Upper lobe of left lung (tissue), 6 donors: Measurements from ENCODE around the gene ADCK2. TPM values are rescaled to one million over a fixed set of nuclear protein-coding genes. Genes with fewer than 3 reads are reported as not detected.
"Not testable (repeated sequence)": the region's sequence is repeated elsewhere in the genome, so short reads cannot be mapped to it uniquely, and the experiment has no call there.

ENCODE experiments used
- ATAC-seq, 2 donors: fragments of 200-7000 bp; cut with Tn5 transposase; one replicate each; pipeline ENCODE4 v1.9.1; 2022; ENCODE audit warnings: mild to moderate bottlenecking in 2 of 2, moderate library complexity in 2 of 2; ENCODE audit not compliant: low FRiP score in 2 of 2
- DNase-seq, 2 donors: peaks; one replicate each; pipeline ENCODE4 v3.0.0-alpha.2; 2019 to 2020
- H3K27ac ChIP-seq, 4 donors: fragments of 200-600 bp; sonication (generic); one replicate each; pipeline ENCODE4 v1.5.1; 2016 to 2019
- H3K27me3 ChIP-seq, 4 donors: fragments of 200-600 bp; sonication (generic); one replicate each; pipeline ENCODE4 v1.5.1; 2017 to 2019
- H3K36me3 ChIP-seq, 4 donors: fragments of 200-600 bp; sonication (generic); one replicate each; pipeline ENCODE4 v1.5.1; 2016 to 2019
- H3K4me1 ChIP-seq, 4 donors: fragments of 200-600 bp; sonication (generic); one replicate each; pipeline ENCODE4 v1.5.1; 2018 to 2019
- H3K4me3 ChIP-seq, 4 donors: fragments of 200-600 bp; sonication (generic); one replicate each; pipeline ENCODE4 v1.5.1; 2017 to 2019; ENCODE audit warnings: mild to moderate bottlenecking in 2 of 4, moderate library complexity in 1 of 4
- H3K9me3 ChIP-seq, 4 donors: fragments of 200-600 bp; sonication (generic); one replicate each; pipeline ENCODE4 v1.5.1; 2018 to 2019
- EP300 ChIP-seq, 4 donors: sonication (generic); formaldehyde crosslinking; IDR thresholded peaks; one replicate each; pipeline ENCODE4 v1.5.1; 2017; ENCODE audit warnings: antibody characterized with exemption in 4 of 4, control low read depth in 2 of 4
- POLR2A ChIP-seq, 4 donors: fragments of 450-650 bp; IDR thresholded peaks; one replicate each; pipeline ENCODE4 v1.5.1; 2016 to 2017; ENCODE audit warnings: antibody characterized with exemption in 4 of 4, mild to moderate bottlenecking in 2 of 4
- POLR2AphosphoS5 ChIP-seq, 2 donors: sonication (generic); formaldehyde crosslinking; IDR thresholded peaks; one replicate each; pipeline ENCODE4 v1.5.1; 2017; ENCODE audit warnings: antibody characterized with exemption in 2 of 2
- WGBS, 2 donors: methylation state at CpG; one replicate each; pipeline ENCODE4 v1.1.5; 2017 to 2018; 5-methylcytosine and 5-hydroxymethylcytosine counted together
- total RNA-seq, 6 donors: library from RNA; depleted of rRNA in 4 of 6; stranded (reverse); fragments of >200 nt in 4 of 6; gene quantifications; one replicate each; pipeline versions ENCODE4 v1.1.0 to v1.2.1, GENCODE V29; 2016 to 2021
- TF ChIP-seq, protein P1 (sequence below), 6 experiments: fragments of 450-650 bp in 4 of 6; fragments of 200-600 bp in 2 of 6; sonication (generic) in 2 of 6; IDR thresholded peaks; one replicate each; pipeline ENCODE4 v1.5.1; 2016 to 2019; ENCODE audit warnings: antibody characterized with exemption in 6 of 6
- donor health status: DM: no; HTN: no; CAD: no; lungs with moderate emphysema.
- donor health status: DM: no; HTN: yes; CAD: no; lungs with severe emphysema.

ADCK2 gene, protein sequence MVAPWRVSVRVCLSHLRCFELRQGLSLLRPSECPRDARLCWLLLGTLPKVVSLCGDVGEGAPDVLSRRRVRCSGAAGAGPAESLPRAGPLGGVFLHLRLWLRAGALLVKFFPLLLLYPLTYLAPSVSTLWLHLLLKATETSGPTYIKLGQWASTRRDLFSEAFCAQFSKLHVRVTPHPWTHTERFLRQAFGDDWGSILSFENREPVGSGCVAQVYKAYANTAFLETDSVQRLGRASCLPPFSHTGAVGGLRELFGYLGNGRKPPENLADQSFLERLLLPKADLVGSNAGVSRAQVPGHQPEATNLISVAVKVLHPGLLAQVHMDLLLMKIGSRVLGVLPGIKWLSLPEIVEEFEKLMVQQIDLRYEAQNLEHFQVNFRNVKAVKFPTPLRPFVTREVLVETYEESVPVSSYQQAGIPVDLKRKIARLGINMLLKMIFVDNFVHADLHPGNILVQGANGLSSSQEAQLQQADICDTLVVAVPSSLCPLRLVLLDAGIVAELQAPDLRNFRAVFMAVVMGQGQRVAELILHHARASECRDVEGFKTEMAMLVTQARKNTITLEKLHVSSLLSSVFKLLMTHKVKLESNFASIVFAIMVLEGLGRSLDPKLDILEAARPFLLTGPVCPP
- 10 to 100 TPM; 19.4 to 39.8 (median 30.0) TPM for total RNA-seq

DNA sequence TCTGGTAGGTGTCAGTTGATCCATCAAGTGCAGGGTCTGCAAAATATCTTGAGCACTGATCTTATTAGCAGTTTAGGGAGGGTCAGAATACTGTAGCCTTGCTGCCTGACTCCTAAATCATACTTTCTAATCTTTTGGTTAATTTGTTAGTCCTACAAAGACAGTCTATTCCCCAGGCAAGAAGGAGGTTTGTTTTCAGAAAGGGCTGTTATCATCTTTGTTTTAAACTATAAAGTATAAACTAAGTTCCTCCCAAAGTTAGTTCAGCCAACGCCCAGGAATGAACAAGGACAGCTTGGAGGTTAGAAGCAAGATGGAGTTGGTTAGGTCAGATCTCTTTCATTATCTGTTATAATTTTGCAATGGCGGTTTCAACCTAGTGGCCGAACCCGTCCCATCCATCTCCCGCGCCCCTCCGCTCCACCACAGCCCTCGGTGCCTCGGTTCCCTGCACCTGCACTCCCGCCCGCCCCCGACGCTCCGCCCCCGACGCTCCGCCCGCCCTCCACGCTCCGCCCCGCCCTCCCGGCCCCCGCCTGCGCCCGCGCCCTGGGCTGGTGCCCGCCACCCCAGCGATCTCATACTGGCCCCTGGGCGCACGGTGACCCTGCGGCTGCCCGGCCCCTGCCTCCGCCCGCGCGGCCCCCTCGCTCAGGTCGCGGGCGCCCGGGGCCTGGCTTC lies at the start of gene ADCK2:
Gene ADCK2 (plus strand): TSS at position 564 of the 681 bp plus-strand sequence. CDS start 386 bp downstream, outside the sequence.
- Histone ChIP-seq H3K4me3 (peak within 1 kb of the TSS; percentile 73 to 93 (median 82)), H3K27me3 (no peaks in the 10 kb centered on the region), H3K4me1 (peaks cover 20 to 37% (median 24%) of the 10 kb centered on the region in 4 donors), H3K9me3 (no peaks in the 10 kb centered on the region), H3K36me3 (no peaks in the 10 kb centered on the region), H3K27ac (peak within 1 kb of the TSS; percentile 82 to 91 (median 84))
- peak in 1 of 2 donors; percentile 66 for DNase-seq
- peak; percentile 66 to 88 for ATAC-seq
- TF ChIP-seq POLR2AphosphoS5 (IDR thresholded peaks at IDR 0.05), result peak in 1 of 2 donors; percentile 44
- TF ChIP-seq, protein P1, sequence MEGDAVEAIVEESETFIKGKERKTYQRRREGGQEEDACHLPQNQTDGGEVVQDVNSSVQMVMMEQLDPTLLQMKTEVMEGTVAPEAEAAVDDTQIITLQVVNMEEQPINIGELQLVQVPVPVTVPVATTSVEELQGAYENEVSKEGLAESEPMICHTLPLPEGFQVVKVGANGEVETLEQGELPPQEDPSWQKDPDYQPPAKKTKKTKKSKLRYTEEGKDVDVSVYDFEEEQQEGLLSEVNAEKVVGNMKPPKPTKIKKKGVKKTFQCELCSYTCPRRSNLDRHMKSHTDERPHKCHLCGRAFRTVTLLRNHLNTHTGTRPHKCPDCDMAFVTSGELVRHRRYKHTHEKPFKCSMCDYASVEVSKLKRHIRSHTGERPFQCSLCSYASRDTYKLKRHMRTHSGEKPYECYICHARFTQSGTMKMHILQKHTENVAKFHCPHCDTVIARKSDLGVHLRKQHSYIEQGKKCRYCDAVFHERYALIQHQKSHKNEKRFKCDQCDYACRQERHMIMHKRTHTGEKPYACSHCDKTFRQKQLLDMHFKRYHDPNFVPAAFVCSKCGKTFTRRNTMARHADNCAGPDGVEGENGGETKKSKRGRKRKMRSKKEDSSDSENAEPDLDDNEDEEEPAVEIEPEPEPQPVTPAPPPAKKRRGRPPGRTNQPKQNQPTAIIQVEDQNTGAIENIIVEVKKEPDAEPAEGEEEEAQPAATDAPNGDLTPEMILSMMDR (IDR thresholded peaks at IDR 0.05), result no peak
- peak in 1 of 4 donors; percentile 71 for TF ChIP-seq POLR2A (IDR thresholded peaks at IDR 0.05)
- WGBS, 2 donors, result 1% methylated on average over 9 to 22 of the region's 41 CpGs

DNA sequence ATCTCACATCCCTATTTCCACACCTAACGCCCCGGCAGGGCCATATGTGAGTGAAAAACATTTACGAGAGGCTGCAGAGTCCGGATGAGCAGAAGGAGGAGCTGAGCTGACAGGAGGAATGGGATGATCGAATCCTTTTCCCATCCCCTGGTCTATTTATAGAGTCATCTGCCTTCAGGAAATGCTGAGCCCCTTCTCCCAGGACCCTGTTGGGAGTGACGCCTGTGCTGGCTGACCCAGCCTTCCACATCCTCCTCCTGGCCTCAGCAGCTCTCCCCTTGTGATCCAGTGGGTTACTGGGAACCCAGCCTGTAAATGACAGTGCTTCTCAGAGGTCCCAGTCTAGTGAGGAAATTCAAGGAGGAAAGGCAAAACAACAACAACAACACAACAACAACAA lies 48.8 kb upstream of the ADCK2 start:
- Histone ChIP-seq H3K4me3 (no peak overlapping the region), H3K9me3 (no peaks in the 10 kb centered on the region), H3K4me1 (peaks cover 8 to 16% (median 9%) of the 10 kb centered on the region in 4 donors), H3K36me3 (no peaks in the 10 kb centered on the region), H3K27me3 (no peaks in the 10 kb centered on the region), H3K27ac (peak overlapping the region in 2 of 4 donors; percentile 5 to 54)
- 66 to 71% methylated on average over 6 of the region's 6 CpGs for WGBS, 2 donors
- ATAC-seq (peak; percentile 14 to 44), DNase-seq (no peak)
- TF ChIP-seq, protein P1 (IDR thresholded peaks at IDR 0.05), result no peak
- no peak for TF ChIP-seq POLR2A (IDR thresholded peaks at IDR 0.05)
- no peak for TF ChIP-seq EP300 (IDR thresholded peaks at IDR 0.05)
- no peak for TF ChIP-seq POLR2AphosphoS5 (IDR thresholded peaks at IDR 0.05)

DNA sequence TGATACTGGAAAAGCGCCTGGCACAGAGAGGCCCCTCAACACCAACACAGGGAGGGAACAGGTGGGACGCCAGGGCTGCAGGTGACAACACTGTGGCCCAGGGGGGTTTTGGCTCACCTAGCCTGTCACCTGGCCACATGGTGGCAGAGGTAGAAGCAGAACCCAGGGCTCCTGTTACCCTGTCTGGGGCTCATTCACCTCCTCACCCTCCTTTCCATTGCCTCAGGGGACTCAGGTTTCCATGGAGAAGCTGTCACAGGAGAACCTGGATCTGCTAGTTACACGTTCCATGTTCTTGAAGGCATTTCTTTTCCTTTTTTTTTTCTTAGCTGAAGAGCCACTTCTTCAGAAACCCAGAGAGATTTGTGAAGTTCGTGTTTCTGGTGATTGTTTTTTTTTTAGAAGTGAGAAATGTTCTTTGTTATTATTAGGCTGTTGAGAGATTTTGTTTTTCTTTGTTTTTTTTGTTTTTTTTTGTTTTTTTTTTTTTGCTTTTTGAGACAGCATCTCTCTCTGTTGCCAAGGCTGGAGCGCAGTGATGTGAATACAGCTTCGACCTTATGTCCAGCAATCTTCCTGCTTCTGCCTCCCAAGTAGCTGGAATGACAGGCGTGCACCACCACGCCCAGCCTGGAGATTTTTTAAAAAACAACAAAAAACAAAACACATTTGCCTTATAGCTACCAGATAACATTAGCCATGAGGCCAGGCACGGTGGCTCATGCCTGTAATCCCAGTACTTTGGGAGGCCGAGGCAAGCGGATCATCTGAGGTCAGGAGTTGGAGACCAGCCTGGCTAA lies 48.2 kb upstream of the ADCK2 start:
- ATAC-seq (no peak), DNase-seq (no peak)
- Histone ChIP-seq H3K4me1 (peaks cover 8 to 16% (median 9%) of the 10 kb centered on the region in 4 donors), H3K36me3 (no peaks in the 10 kb centered on the region), H3K27ac (peak overlapping the region in 2 of 4 donors; percentile 5 to 54), H3K27me3 (no peaks in the 10 kb centered on the region), H3K9me3 (no peaks in the 10 kb centered on the region), H3K4me3 (no peak overlapping the region)
- TF ChIP-seq, protein P1 (IDR thresholded peaks at IDR 0.05), result no peak
- no peak for TF ChIP-seq POLR2A (IDR thresholded peaks at IDR 0.05)
- no peak for TF ChIP-seq POLR2AphosphoS5 (IDR thresholded peaks at IDR 0.05)
- TF ChIP-seq EP300 (IDR thresholded peaks at IDR 0.05), result no peak
- 80 to 87% methylated on average over 11 of the region's 11 CpGs for WGBS, 2 donors

DNA sequence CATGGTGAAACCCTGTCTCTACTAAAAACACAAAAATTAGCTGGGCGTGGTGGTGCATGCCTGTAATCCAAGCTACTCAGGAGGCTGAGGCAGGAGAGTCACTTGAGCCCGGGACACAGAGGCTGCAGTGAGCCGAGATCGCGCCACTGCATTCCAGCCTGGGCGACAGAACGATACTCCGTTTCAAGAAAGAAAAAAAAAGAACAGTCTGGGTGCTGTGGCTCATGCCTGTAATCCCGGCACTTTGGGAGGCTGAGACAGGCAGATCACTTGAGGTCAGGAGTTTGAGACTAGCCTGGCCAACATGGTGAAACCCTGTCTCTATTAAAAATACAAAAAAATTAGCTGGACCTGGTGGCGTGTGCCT lies 47.6 kb upstream of the ADCK2 start:
- not testable (repeated sequence) for DNase-seq, H3K27ac ChIP-seq, H3K27me3 ChIP-seq, H3K36me3 ChIP-seq, ATAC-seq, H3K9me3 ChIP-seq, H3K4me3 ChIP-seq
- WGBS, 2 donors, result 88 to 96% methylated on average over 10 of the region's 10 CpGs
- peaks cover 8 to 16% (median 9%) of the 10 kb centered on the region in 4 donors for H3K4me1 ChIP-seq
